SK-N-MC (cell line): ENCODE data around the gene NHERF1.

Source experiments
- EZH2 ChIP-seq: fragments of 200-600 bp; sonication (generic); IDR thresholded peaks from one replicate; pipeline ENCODE4 v1.6.1; 2017; ENCODE audit warnings: antibody characterized with exemption
- FOXP2 ChIP-seq: optimal IDR thresholded peaks from 2 replicates; pipeline ENCODE3; 2011; ENCODE audit warnings: mild to moderate bottlenecking, moderate library complexity; ENCODE audit not compliant: insufficient read depth; ENCODE audit errors: extremely low read length, control extremely low read depth
- POLR2AphosphoS5 ChIP-seq: IDR thresholded peaks from 2 replicates; pipeline ENCODE4 v1.6.1; 2012; ENCODE audit warnings: mild to moderate bottlenecking, low read depth, low read length, borderline replicate concordance

GRCh38 chr17:74739227-74739831, 9.1 kb upstream of the NHERF1 start:
- TF ChIP-seq EZH2 (no peak), POLR2AphosphoS5 (no peak), FOXP2 (no peak)
